Fibroblast of villous mesenchyme (primary cell): Measurements from ENCODE around the gene OR10G8. TPM values are rescaled to one million over a fixed set of nuclear protein-coding genes. Genes with fewer than 3 reads are reported as not detected.

ENCODE experiments used
- DNase-seq: peaks from one replicate; pipeline ENCODE4 v3.0.0-alpha.2; 2010; ENCODE audit warnings: low read depth
- H3K4me3 ChIP-seq: 2 replicates; pipeline ENCODE4 v1.5.1; 2011; ENCODE audit warnings: low read depth, mild to moderate bottlenecking, low read length
- total RNA-seq: library from RNA; depleted of rRNA; stranded (reverse); fragments of >200 nt; gene quantifications from 2 replicates; pipeline ENCODE4 v1.2.3, GENCODE V29; 2012
- TF ChIP-seq, protein P1 (sequence below): IDR thresholded peaks from 2 replicates; pipeline ENCODE4 v1.5.1; 2012; ENCODE audit warnings: low read depth, mild to moderate bottlenecking, low read length; ENCODE audit not compliant: insufficient read depth

The OR10G8 gene
- total RNA-seq, 1 donor = not detected

DNA sequence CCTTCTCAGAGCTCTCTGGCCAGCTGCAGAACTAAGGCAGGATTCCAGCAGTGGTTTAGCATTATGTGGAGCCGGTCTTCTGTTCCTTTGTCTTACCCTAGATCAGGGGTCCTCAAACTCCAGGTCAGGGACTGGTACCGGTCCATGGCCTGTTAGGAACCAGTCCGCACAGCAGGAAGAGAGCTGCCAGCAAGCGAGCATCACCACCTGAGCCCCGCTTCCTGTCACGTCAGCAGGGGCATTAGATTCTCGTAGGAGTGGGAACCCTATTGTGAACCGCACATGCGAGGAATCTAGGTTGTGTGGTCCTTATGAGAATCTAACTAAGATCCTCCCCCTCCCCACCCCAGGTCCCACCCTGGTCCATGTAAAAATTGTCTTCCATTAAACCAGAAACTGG, 13.0 kb downstream of the OR10G8 start:
- TF ChIP-seq, protein P1, sequence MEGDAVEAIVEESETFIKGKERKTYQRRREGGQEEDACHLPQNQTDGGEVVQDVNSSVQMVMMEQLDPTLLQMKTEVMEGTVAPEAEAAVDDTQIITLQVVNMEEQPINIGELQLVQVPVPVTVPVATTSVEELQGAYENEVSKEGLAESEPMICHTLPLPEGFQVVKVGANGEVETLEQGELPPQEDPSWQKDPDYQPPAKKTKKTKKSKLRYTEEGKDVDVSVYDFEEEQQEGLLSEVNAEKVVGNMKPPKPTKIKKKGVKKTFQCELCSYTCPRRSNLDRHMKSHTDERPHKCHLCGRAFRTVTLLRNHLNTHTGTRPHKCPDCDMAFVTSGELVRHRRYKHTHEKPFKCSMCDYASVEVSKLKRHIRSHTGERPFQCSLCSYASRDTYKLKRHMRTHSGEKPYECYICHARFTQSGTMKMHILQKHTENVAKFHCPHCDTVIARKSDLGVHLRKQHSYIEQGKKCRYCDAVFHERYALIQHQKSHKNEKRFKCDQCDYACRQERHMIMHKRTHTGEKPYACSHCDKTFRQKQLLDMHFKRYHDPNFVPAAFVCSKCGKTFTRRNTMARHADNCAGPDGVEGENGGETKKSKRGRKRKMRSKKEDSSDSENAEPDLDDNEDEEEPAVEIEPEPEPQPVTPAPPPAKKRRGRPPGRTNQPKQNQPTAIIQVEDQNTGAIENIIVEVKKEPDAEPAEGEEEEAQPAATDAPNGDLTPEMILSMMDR = no peak
- DNase-seq = no peak
- no peak overlapping the region for H3K4me3 ChIP-seq

DNA sequence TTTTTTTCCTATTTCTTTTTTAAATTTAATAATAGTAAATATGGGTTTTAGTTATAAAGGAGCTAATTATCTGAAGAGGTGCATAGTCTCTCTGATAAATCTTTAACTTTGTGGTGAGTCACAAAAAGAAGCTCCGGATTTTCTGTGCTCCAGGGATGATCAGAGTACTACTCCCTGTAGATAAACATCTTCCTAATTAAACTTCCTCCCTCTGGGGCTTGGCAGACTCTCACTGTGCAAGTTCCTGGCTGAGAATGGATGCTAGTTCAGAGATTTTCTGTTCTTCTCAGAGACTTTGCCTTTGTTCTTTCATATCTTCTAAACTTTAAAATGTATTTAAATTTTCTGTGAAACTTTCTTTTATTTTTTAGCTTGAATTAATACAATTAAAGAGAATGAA, 14.7 kb downstream of the OR10G8 start, which contains the start of gene OR10G7:
Gene OR10G7 (minus strand): TSS at position 72 of the 400 bp plus-strand sequence. CDS start 2,324 bp downstream, outside the sequence.
- no peak for DNase-seq
- no peak within 1 kb of the TSS for H3K4me3 ChIP-seq
- TF ChIP-seq, protein P1 = no peak

DNA sequence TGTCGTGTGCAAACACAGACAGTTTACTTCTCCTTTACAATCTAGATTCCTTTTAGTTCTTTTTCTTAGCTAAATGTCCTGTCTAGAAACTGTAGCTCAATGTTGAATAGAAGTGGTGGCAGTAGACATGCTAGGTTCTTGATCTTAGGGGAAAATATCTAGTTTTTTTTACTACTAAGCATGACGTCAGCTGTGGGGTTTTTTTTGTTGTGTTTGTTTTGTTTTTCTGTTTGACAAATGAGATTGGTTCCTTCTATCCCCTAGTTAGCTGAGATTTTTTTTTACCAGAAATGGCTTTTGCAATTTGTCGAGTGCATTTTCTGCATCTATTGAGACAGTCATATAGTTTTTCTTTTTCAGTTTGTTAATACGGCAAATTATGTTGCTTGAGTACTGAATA, 16.8 kb downstream of the OR10G8 start:
- no peak overlapping the region for H3K4me3 ChIP-seq
- TF ChIP-seq, protein P1 = no peak
- DNase-seq = no peak

DNA sequence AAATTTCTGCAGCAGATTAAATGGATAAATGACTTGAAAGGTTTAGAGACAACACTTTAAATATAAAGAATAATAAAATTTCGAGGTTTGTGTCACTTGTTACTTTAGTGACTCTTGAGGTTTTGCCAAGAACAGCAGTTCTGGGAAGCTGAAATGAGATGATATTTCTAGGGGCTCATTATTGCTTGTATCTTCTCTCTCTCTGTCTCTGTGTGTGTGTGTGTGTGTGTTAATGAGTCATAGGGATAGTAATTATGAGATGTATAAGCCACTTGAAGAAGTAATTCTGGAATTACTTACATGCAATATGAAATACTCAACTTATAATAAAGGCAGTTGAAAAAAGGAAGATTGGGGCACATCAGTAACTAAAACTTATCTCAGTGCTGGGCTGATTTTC, 24.1 kb downstream of the OR10G8 start:
- no peak overlapping the region for H3K4me3 ChIP-seq
- DNase-seq = no peak
- TF ChIP-seq, protein P1 = no peak

DNA sequence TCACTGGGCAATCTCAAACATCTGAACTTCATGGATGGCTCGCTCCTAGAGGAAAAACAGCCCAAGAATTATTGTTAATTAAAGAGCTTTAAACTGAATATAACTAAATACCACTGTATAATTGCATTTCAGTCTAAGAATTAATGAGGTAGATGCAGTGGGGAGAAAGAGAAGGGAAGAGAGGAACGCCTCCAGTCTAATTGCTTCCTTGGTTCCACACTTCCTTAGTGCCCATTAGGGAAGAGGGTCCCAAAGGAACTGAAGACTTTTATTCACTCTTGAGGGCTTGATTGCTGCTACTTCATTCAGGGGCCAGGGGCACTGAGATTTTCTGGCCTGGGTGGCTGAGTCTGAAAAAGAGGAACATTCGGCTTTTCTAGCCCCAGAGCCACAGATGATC, 26.4 kb downstream of the OR10G8 start:
- DNase-seq = no peak
- H3K4me3 ChIP-seq = no peak overlapping the region
- TF ChIP-seq, protein P1 = no peak

DNA sequence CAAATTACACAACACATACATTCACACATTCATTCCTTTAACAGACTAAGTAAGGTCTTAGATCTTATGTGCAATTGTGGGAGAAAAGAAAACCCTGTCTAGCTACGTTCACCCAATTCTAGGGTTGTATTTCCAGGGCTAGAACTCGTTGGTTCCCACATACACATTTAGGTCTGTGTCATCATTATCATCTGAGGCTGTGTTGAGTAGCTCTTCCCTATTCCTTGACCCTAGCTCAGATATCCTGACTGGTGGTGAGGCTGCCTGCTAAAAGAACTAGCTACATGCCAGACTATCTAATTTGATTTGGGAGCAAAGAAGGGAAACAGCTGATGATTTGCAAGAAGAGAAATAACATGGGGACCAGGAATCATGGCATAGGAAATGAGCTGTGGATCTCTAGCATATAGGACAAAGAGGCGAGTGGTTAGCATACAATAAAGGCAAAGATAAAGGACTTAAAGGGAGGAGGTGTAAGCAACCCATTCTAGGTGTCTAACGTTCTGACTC, 42.1 kb downstream of the OR10G8 start:
- TF ChIP-seq, protein P1 = no peak
- H3K4me3 ChIP-seq = no peak overlapping the region
- DNase-seq = no peak
